CD8-positive, alpha-beta memory T cell (primary cell): Measurements from ENCODE around the gene KATNIP. TPM values are rescaled to one million over a fixed set of nuclear protein-coding genes. Genes with fewer than 3 reads are reported as not detected.

ENCODE experiments used
- CTCF ChIA-PET: fragments of 350-600 bp; sonication (Branson Sonifier 250); formaldehyde crosslinking; loops from one replicate; lab custom pipeline; 2021; ENCODE audit warnings: antibody characterized with exemption; lab: Charles Lee
- POLR2A ChIA-PET: fragments of 350-600 bp; sonication (Branson Sonifier 250); formaldehyde crosslinking; loops from one replicate; lab custom pipeline; 2021; ENCODE audit warnings: antibody characterized with exemption; lab: Charles Lee
- DNase-seq, 5 donors: peaks; one replicate each; pipeline versions ENCODE4 v3.0.0 to v3.0.0-alpha.2; 2020 to 2022; ENCODE audit warnings: mixed read lengths in 1 of 5
- H3K27ac ChIP-seq: one replicate; pipeline ENCODE4 v1.7.0; 2013; ENCODE audit warnings: low read depth, mild to moderate bottlenecking, low read length, moderate library complexity
- H3K27me3 ChIP-seq: 2 replicates; pipeline ENCODE4 v1.7.0; 2013; ENCODE audit warnings: low read length, mild to moderate bottlenecking; ENCODE audit not compliant: insufficient read depth, poor library complexity, severe bottlenecking
- H3K36me3 ChIP-seq: 2 replicates; pipeline ENCODE4 v1.7.0; 2013; ENCODE audit warnings: mild to moderate bottlenecking, low read length, moderate library complexity; ENCODE audit not compliant: insufficient read depth
- H3K4me1 ChIP-seq: 2 replicates; pipeline ENCODE4 v1.7.0; 2013; ENCODE audit warnings: mild to moderate bottlenecking, low read length, moderate library complexity; ENCODE audit not compliant: insufficient read depth
- H3K4me3 ChIP-seq: 2 replicates; pipeline ENCODE4 v1.7.0; 2013; ENCODE audit warnings: mild to moderate bottlenecking, low read length
- H3K9me3 ChIP-seq: 2 replicates; pipeline ENCODE4 v1.7.0; 2013; ENCODE audit warnings: mild to moderate bottlenecking, low read length
- H3K27ac Mint-ChIP-seq, 8 donors: one replicate each; pipeline ENCODE4 v1.8.0; 2020 to 2021; ENCODE audit warnings: mixed read lengths in 8 of 8, mild to moderate bottlenecking in 6 of 8, inconsistent platforms in 3 of 8, moderate library complexity in 3 of 8
- H3K27me3 Mint-ChIP-seq, 2 donors: one replicate each; pipeline ENCODE4 v1.8.0; 2020 to 2021; ENCODE audit warnings: mixed read lengths in 2 of 2, mild to moderate bottlenecking in 1 of 2, moderate library complexity in 1 of 2
- H3K36me3 Mint-ChIP-seq, 3 donors: one replicate each; pipeline ENCODE4 v1.8.0; 2020 to 2021; ENCODE audit warnings: mixed read lengths in 3 of 3, inconsistent platforms in 1 of 3, mild to moderate bottlenecking in 1 of 3
- H3K4me1 Mint-ChIP-seq, 3 donors: one replicate each; pipeline ENCODE4 v1.8.0; 2020 to 2021; ENCODE audit warnings: mixed read lengths in 3 of 3, inconsistent platforms in 1 of 3, mild to moderate bottlenecking in 1 of 3
- H3K4me3 Mint-ChIP-seq, 7 donors: one replicate each; pipeline ENCODE4 v1.8.0; 2020 to 2021; ENCODE audit warnings: mixed read lengths in 7 of 7, mild to moderate bottlenecking in 6 of 7, moderate library complexity in 4 of 7, inconsistent platforms in 2 of 7
- H3K9me3 Mint-ChIP-seq, 5 donors: one replicate each; pipeline ENCODE4 v1.8.0; 2020 to 2022; ENCODE audit warnings: mixed read lengths in 5 of 5, mild to moderate bottlenecking in 3 of 5, moderate library complexity in 2 of 5, inconsistent platforms in 1 of 5
- polyA plus RNA-seq: library from polyadenylated mRNA; unstranded; fragments of 300-500 nt; fragmentation: Illumina TruSeq; gene quantifications from one replicate; pipeline ENCODE4 v1.2.3, GENCODE V29; 2021
- total RNA-seq, 2 experiments: library from RNA; stranded (reverse); gene quantifications; one replicate each; pipeline ENCODE4 v1.2.3, GENCODE V29; 2021

The KATNIP gene
- total and polyA plus RNA-seq, 3 experiments from 2014 or later: 3.0 to 17.5 (median 15.1) TPM

DNA sequence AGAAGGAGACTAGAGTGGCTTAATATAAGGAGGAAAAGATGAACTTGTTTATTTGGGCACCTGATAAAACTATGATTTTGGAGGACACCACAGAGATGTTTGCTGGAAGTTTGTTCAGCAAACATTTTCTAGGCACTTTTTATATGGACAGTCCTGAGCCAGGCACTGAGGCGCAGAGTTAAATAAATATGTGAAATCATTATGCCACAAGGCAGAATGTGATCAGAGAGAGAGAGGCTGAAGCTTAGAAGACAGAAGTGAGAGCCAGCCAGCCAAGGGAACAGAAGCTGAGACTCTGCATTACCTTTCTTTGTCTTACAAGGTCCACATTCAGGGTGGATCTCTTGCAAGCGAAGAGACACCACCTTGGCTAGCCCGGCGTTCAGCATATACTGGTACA is 21.6 kb upstream of the KATNIP start:
- H3K4me1 ChIP-seq: no peaks in the 10 kb centered on the region
- no peak overlapping the region for H3K4me3 ChIP-seq
- CTCF ChIA-PET: no interaction called here
- DNase-seq: no peak
- Mint-ChIP-seq H3K27ac (no peak overlapping the region), H3K36me3 (peaks cover 33 to 96% (median 33%) of the 10 kb centered on the region in 3 donors), H3K27me3 (peaks cover 0 to 2% of the 10 kb centered on the region in 2 donors), H3K9me3 (no peaks in the 10 kb centered on the region), H3K4me3 (no peak overlapping the region), H3K4me1 (peaks cover 0 to 3% (median 2%) of the 10 kb centered on the region in 3 donors)
- no peaks in the 10 kb centered on the region for H3K9me3 ChIP-seq
- H3K27me3 ChIP-seq: no peaks in the 10 kb centered on the region
- no peak overlapping the region for H3K27ac ChIP-seq
- peaks cover 51% of the 10 kb centered on the region for H3K36me3 ChIP-seq
- POLR2A ChIA-PET: no interaction called here

DNA sequence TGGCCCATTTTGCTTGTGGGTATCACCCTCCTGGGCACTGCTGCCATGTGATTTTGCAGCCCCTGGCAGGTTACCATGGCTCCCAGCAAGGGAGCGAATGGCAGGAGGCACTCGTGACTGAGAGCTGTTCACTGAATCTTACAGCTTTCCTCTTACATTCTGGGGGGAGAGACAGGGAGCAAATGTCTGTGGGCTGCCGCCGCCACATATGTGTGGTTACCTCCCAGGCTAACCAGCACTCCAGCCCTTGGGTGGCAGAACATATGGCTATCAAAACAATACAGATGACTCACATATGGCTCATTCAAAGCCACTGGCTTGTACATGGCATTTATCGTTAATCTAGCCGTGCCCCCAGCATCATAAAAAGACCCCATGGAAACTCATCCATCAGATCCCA is 20.0 kb upstream of the KATNIP start:
- DNase-seq: no peak
- Histone ChIP-seq H3K36me3 (peaks cover 55% of the 10 kb centered on the region), H3K4me3 (no peak overlapping the region), H3K27ac (no peak overlapping the region), H3K27me3 (no peaks in the 10 kb centered on the region), H3K9me3 (no peaks in the 10 kb centered on the region), H3K4me1 (no peaks in the 10 kb centered on the region)
- H3K27ac Mint-ChIP-seq: peak overlapping the region in 1 of 8 donors; percentile 70
- ChIA-PET POLR2A (no interaction called here), CTCF (no interaction called here)
- peaks cover 34 to 94% (median 39%) of the 10 kb centered on the region in 3 donors for H3K36me3 Mint-ChIP-seq
- no peaks in the 10 kb centered on the region for H3K9me3 Mint-ChIP-seq
- H3K4me1 Mint-ChIP-seq: peaks cover 0 to 3% (median 2%) of the 10 kb centered on the region in 3 donors
- H3K27me3 Mint-ChIP-seq: peaks cover 0 to 2% of the 10 kb centered on the region in 2 donors
- no peak overlapping the region for H3K4me3 Mint-ChIP-seq

DNA sequence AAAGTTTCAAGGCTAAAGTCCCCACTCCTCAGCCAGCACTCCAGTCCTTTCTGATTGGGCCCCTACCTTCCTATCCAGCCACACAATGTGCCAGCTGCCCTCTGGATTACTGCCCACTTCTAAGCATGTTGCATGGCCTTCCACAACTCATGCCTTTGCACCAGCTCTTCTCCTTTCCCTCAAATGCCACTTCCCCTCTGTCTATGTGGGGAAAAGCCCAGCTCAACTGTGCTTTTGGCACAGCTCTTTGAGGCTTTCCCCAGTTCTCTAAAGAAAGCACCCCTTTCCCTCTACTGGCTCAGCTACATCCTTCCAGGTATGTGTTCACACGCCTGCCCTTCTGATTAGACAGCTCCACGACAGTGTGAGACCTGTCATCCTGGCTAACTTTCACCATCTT is 18.8 kb upstream of the KATNIP start:
- DNase-seq: no peak
- peaks cover 34 to 93% (median 42%) of the 10 kb centered on the region in 3 donors for H3K36me3 Mint-ChIP-seq
- ChIA-PET CTCF (interaction anchor here (1.4 kb wide), 1 partner anchor 15 kb away, joined by 4 read pairs; no protein-coding TSS in a partner anchor), POLR2A (no interaction called here)
- Histone ChIP-seq H3K36me3 (peaks cover 54% of the 10 kb centered on the region), H3K4me1 (no peaks in the 10 kb centered on the region), H3K27ac (no peak overlapping the region), H3K4me3 (no peak overlapping the region), H3K27me3 (no peaks in the 10 kb centered on the region), H3K9me3 (no peaks in the 10 kb centered on the region)
- peaks cover 0 to 4% (median 2%) of the 10 kb centered on the region in 3 donors for H3K4me1 Mint-ChIP-seq
- H3K4me3 Mint-ChIP-seq: no peak overlapping the region
- peak overlapping the region in 5 of 8 donors; percentile 1 to 69 (median 49) for H3K27ac Mint-ChIP-seq
- no peaks in the 10 kb centered on the region for H3K9me3 Mint-ChIP-seq
- peaks cover 0 to 2% of the 10 kb centered on the region in 2 donors for H3K27me3 Mint-ChIP-seq

DNA sequence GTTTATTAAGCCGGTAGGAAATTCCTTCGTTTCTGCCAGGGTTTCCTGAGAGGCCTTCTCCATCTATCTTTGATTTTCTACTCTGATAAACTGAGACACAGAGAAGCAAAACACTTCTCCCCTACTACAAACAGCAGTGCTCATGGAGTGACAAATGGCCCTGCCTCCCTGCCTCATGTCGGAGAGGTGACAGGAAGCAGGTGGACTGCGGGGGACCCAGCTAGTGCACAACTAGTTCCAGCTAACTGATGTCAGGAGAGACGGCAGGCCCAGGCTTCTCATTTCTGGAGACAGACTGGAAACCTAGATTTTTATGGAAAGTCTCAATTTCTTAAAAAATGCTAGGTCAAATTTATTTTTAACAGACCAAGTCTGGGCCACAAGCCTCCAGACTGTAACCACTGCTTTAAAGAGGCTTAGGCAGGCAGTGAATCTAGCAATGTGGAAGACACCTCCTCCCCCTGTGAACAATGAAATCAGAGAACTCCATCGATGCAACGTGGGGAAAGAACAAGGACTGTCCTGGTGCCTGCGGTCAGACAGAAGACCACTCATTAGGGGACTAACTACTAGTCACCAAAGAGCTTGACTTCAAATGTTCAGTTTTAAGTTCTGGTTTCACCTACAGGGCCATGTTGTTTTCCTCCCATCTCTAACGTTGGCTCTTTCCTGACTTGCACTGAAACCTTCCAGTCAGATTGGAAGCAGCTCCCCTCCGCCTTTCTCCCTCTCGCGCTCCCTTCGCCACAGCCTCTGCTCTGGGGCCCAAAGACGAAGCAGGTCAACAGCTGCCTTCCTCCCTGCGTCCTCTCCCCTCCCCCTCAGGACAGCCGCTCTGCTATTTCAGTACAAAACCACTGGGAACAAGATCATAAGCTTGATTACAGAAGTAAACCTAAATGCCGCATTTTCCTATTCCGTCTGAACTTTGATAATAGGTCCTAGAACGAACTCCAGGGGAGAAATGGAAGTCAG is 17.8 kb upstream of the KATNIP start:
- Histone ChIP-seq H3K4me1 (no peaks in the 10 kb centered on the region), H3K27me3 (no peaks in the 10 kb centered on the region), H3K4me3 (no peak overlapping the region), H3K9me3 (no peaks in the 10 kb centered on the region), H3K36me3 (peaks cover 45% of the 10 kb centered on the region), H3K27ac (no peak overlapping the region)
- Mint-ChIP-seq H3K36me3 (peaks cover 34 to 94% (median 44%) of the 10 kb centered on the region in 3 donors), H3K27ac (peak overlapping the region in 2 of 8 donors; percentile 14 to 75), H3K4me1 (peaks cover 0 to 4% (median 2%) of the 10 kb centered on the region in 3 donors), H3K27me3 (peaks cover 0 to 3% of the 10 kb centered on the region in 2 donors), H3K9me3 (no peaks in the 10 kb centered on the region), H3K4me3 (no peak overlapping the region)
- no peak for DNase-seq
- CTCF ChIA-PET: interaction anchor here (1.4 kb wide), 1 partner anchor 16 kb away, joined by 4 read pairs; no protein-coding TSS in a partner anchor
- POLR2A ChIA-PET: no interaction called here

DNA sequence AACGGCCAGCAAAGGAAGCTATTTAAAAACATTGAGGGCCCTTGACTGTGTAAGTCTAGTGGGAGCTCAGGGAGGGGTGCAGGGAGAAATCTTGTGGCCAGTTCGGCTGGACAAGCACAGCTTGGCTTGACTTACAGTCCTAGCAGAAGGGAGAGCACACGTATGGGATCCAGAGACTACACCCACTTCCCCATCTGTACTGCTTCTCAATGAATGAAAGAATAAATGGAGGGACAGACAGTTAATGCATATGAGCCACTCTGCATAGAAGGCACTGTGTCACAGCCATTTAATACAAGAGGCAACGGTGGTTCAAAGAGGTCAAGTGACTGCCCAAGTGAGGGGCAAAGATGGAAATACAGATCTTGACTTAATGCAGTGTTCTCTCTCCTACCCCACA is 15.7 kb upstream of the KATNIP start:
- H3K27me3 ChIP-seq: no peaks in the 10 kb centered on the region
- CTCF ChIA-PET: no interaction called here
- Mint-ChIP-seq H3K27ac (no peak overlapping the region), H3K9me3 (no peaks in the 10 kb centered on the region), H3K4me3 (no peak overlapping the region), H3K27me3 (peaks cover 0 to 3% of the 10 kb centered on the region in 2 donors), H3K4me1 (peaks cover 2 to 7% (median 4%) of the 10 kb centered on the region in 3 donors), H3K36me3 (peaks cover 33 to 93% (median 50%) of the 10 kb centered on the region in 3 donors)
- POLR2A ChIA-PET: no interaction called here
- no peaks in the 10 kb centered on the region for H3K4me1 ChIP-seq
- peaks cover 32% of the 10 kb centered on the region for H3K36me3 ChIP-seq
- H3K27ac ChIP-seq: no peak overlapping the region
- H3K4me3 ChIP-seq: no peak overlapping the region
- H3K9me3 ChIP-seq: no peaks in the 10 kb centered on the region
- no peak for DNase-seq

DNA sequence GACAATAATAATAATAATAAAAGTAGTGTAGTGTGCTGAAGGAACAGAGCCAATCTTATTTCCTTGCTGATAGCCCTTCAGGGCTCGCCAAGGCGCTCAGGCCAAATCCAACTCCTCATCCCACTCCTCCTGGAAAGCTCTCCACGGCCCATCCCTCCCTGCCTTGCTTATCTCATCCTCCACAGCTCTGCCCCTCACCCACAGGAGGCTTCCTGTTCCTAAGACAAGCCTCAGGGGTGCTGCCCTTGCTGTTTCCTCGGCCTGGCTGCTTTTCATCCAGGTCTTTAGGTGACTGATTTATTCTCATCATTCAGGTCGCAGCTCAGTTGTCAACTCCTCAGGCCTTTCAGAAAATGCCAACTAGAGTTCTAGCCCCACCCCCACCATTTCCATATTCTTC is 11.4 kb upstream of the KATNIP start:
- no peak for DNase-seq
- Histone ChIP-seq H3K4me3 (no peak overlapping the region), H3K4me1 (no peaks in the 10 kb centered on the region), H3K36me3 (peaks cover 40% of the 10 kb centered on the region), H3K27me3 (no peaks in the 10 kb centered on the region), H3K9me3 (no peaks in the 10 kb centered on the region), H3K27ac (no peak overlapping the region)
- CTCF ChIA-PET: no interaction called here
- H3K4me1 Mint-ChIP-seq: peaks cover 4 to 12% (median 11%) of the 10 kb centered on the region in 3 donors
- H3K9me3 Mint-ChIP-seq: peaks cover 0 to 2% (median 0%) of the 10 kb centered on the region in 5 donors
- peak overlapping the region in 1 of 7 donors; percentile 78 for H3K4me3 Mint-ChIP-seq
- H3K27ac Mint-ChIP-seq: peak overlapping the region in 2 of 8 donors; percentile 21 to 44
- POLR2A ChIA-PET: no interaction called here
- peaks cover 30 to 92% (median 54%) of the 10 kb centered on the region in 3 donors for H3K36me3 Mint-ChIP-seq
- peaks cover 0 to 2% of the 10 kb centered on the region in 2 donors for H3K27me3 Mint-ChIP-seq

DNA sequence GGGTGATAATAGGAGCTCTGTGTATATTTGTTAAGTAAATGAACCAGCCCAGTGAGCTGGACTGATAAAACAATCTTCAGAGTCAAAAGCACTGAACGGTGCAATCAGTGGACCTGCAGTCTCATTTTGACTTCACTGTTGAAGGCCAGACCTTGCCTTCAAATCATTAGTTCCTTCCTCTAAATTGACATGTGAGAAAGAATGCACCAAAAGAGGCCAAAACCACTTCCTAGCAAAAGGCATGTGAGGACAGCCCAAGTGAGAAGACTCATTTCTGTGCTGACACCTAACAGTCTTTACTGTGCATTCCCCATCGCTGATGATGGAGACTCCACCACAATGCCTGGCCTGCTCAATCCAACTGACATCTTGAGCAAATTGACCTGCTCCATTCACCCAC is 10.8 kb upstream of the KATNIP start:
- peak overlapping the region in 2 of 8 donors; percentile 23 to 68 for H3K27ac Mint-ChIP-seq
- H3K27me3 Mint-ChIP-seq: peaks cover 0 to 2% of the 10 kb centered on the region in 2 donors
- no peaks in the 10 kb centered on the region for H3K9me3 ChIP-seq
- H3K4me1 Mint-ChIP-seq: peaks cover 4 to 12% (median 11%) of the 10 kb centered on the region in 3 donors
- no peaks in the 10 kb centered on the region for H3K27me3 ChIP-seq
- no peak overlapping the region for H3K4me3 ChIP-seq
- peaks cover 40% of the 10 kb centered on the region for H3K36me3 ChIP-seq
- ChIA-PET CTCF (no interaction called here), POLR2A (no interaction called here)
- H3K36me3 Mint-ChIP-seq: peaks cover 30 to 92% (median 56%) of the 10 kb centered on the region in 3 donors
- H3K4me3 Mint-ChIP-seq: no peak overlapping the region
- H3K9me3 Mint-ChIP-seq: peaks cover 0 to 2% (median 0%) of the 10 kb centered on the region in 5 donors
- no peak overlapping the region for H3K27ac ChIP-seq
- DNase-seq: no peak
- H3K4me1 ChIP-seq: no peaks in the 10 kb centered on the region

DNA sequence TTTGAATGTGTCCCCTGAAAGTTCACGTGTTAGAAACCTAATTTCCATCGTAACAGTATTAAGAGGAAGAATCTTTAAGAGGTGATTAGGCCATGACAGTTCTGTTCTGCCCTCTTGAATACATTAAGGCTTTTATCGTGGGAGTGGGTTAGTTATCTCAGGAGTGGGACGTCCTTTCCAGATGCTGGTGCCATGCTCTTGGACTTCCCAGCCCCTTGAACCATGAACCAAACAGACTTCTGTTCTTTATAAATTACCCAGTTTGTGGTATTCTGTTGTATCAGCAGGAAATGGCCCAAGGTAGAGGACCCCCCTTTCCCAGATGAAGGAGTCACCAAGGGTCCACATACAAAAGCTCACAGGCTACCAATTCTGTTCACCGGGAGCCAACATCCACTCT is 10.3 kb upstream of the KATNIP start:
- Mint-ChIP-seq H3K4me1 (peaks cover 4 to 12% (median 11%) of the 10 kb centered on the region in 3 donors), H3K9me3 (peaks cover 0 to 2% (median 0%) of the 10 kb centered on the region in 5 donors), H3K27me3 (peaks cover 0 to 2% of the 10 kb centered on the region in 2 donors), H3K27ac (peak overlapping the region in 1 of 8 donors; percentile 76), H3K4me3 (no peak overlapping the region), H3K36me3 (peaks cover 30 to 92% (median 59%) of the 10 kb centered on the region in 3 donors)
- Histone ChIP-seq H3K4me3 (no peak overlapping the region), H3K4me1 (no peaks in the 10 kb centered on the region), H3K36me3 (peaks cover 39% of the 10 kb centered on the region), H3K9me3 (no peaks in the 10 kb centered on the region), H3K27ac (no peak overlapping the region), H3K27me3 (no peaks in the 10 kb centered on the region)
- DNase-seq: no peak
- ChIA-PET CTCF (no interaction called here), POLR2A (no interaction called here)
